ENCODE results near the gene ZNF274.

DNA sequence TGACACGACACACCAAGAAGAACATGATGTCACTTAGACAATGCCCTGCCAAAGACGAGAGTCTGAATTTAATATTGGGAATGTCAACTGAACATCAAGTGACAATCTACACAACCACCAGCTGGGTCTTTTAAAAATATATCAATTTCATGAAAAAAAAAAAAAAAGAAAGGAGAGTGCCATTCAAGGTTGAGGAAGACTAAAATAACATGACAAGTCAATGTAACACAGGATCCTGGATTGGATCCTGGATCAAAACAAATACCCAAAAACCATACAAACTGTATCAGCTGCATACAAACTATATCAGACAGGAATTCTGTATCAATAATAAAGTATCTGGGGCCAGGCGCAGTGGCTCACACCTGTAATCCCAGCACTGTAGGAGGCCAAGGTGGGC lies 37.0 kb upstream of the ZNF274 start:
- no peak for TF ChIP-seq NR3C1 (CRISPR knock-in tag; IDR thresholded peaks at IDR 0.05)
- TF ChIP-seq NR2F6 (CRISPR knock-in tag; IDR thresholded peaks at IDR 0.05), result no peak
- TF ChIP-seq, protein P1, sequence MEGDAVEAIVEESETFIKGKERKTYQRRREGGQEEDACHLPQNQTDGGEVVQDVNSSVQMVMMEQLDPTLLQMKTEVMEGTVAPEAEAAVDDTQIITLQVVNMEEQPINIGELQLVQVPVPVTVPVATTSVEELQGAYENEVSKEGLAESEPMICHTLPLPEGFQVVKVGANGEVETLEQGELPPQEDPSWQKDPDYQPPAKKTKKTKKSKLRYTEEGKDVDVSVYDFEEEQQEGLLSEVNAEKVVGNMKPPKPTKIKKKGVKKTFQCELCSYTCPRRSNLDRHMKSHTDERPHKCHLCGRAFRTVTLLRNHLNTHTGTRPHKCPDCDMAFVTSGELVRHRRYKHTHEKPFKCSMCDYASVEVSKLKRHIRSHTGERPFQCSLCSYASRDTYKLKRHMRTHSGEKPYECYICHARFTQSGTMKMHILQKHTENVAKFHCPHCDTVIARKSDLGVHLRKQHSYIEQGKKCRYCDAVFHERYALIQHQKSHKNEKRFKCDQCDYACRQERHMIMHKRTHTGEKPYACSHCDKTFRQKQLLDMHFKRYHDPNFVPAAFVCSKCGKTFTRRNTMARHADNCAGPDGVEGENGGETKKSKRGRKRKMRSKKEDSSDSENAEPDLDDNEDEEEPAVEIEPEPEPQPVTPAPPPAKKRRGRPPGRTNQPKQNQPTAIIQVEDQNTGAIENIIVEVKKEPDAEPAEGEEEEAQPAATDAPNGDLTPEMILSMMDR (IDR thresholded peaks at IDR 0.05 in 2 of 3, conservative IDR thresholded peaks at IDR 0.05 in 1 of 3; ENCODE audit: insufficient read depth in 2 of 3, low read depth in 1 of 3, low read length in 3 of 3), result no peak
- TF ChIP-seq, protein P2, sequence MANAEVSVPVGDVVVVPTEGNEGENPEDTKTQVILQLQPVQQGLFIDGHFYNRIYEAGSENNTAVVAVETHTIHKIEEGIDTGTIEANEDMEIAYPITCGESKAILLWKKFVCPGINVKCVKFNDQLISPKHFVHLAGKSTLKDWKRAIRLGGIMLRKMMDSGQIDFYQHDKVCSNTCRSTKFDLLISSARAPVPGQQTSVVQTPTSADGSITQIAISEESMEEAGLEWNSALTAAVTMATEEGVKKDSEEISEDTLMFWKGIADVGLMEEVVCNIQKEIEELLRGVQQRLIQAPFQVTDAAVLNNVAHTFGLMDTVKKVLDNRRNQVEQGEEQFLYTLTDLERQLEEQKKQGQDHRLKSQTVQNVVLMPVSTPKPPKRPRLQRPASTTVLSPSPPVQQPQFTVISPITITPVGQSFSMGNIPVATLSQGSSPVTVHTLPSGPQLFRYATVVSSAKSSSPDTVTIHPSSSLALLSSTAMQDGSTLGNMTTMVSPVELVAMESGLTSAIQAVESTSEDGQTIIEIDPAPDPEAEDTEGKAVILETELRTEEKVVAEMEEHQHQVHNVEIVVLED (CRISPR knock-in tag; IDR thresholded peaks at IDR 0.05), result no peak
- TF ChIP-seq, protein P3, sequence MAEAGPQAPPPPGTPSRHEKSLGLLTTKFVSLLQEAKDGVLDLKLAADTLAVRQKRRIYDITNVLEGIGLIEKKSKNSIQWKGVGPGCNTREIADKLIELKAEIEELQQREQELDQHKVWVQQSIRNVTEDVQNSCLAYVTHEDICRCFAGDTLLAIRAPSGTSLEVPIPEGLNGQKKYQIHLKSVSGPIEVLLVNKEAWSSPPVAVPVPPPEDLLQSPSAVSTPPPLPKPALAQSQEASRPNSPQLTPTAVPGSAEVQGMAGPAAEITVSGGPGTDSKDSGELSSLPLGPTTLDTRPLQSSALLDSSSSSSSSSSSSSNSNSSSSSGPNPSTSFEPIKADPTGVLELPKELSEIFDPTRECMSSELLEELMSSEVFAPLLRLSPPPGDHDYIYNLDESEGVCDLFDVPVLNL (CRISPR knock-in tag; IDR thresholded peaks at IDR 0.05; ENCODE audit: low read depth), result no peak
- TF ChIP-seq NCOA1 (IDR thresholded peaks at IDR 0.05; ENCODE audit: low read depth), result no peak
- TF ChIP-seq ZNF121 (CRISPR knock-in tag; conservative IDR thresholded peaks at IDR 0.05), result no peak
- no peak for TF ChIP-seq FOXJ3 (CRISPR knock-in tag; IDR thresholded peaks at IDR 0.05)
- no peak for TF ChIP-seq MAFG (tag; conservative IDR thresholded peaks at IDR 0.05)
- TF ChIP-seq LEF1 (IDR thresholded peaks at IDR 0.05), result no peak
